ENCODE measurements around the gene DSC3. TPM values are rescaled to one million over a fixed set of nuclear protein-coding genes. Genes with fewer than 3 reads are reported as not detected.
"Not testable (repeated sequence)": the region's sequence is repeated elsewhere in the genome, so short reads cannot be mapped to it uniquely, and the experiment has no call there.

The DSC3 gene
- total RNA-seq, 4 donors from 2014 or later = 0.38 to 2.0 (median 0.76) TPM

DNA sequence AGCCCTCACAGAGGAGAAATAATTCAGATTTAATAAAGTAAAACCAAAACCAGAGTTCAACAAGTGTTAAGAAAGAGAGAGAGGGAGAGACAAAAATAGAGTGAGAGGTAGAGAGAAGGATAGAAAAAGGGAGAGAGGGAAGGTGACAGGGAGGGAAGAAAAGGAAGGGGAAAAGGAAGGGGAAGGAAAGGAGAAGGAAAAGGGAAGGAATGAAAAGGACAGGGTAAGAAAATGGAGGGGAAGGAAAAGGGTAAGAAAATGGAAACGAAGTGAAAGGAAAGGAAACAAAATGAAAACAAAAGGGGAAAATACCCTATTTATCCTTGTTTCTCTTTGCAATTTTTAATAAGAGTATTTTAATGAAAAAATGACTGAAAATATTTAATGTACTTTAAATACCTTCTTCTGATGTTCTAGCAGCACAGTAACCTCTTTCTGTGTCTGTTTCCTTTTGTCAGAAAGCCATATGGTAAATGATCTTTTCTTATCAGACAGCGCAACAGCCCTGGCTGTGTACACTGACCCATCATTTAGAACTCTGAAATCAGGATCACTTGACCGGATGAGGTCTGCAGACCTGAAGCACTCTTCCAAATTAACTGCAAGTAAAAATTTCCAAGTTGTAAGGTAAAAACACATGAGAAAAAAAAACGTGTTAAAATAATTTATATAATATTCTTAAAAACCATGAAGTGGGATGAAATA lies 11.8 kb downstream of the DSC3 start:
- Histone ChIP-seq H3K4me3 (no peak overlapping the region), H3K27me3 (no peaks in the 10 kb centered on the region)
- DNase-seq = no peak

DNA sequence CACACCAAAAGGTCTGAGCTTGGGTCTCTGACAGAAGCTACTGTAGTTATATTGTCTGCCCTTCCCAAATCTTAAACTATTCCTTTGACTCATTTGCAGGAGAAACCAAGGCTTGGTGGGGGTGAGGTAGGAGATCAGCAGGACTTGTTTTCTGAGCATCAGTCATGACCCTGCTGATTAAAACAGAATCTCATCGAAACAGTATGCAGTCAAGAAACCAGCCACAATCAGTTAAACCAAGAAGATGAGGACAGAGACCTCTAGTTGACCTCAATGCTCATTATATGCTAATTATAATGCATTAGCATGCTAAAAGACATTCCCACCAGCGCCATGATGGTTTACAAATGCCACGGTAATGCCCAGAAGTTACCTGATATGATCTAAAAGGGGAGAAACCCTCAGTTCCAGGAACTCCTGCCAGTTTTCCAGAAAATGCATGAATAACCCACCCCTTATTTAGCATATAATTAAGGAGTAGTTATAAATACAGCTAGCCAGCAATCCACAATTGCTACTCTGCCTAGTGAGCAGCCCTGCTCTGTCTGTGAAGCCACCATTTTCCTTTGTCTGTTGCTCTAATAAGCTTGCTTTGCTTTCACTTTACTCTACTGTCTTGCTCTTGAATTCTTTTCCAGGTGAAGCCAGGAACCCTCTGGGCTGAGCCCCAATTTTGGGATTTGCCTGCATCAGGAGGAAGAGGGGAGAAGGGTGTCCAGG lies 26.7 kb downstream of the DSC3 start:
- Histone ChIP-seq H3K27me3 (no peaks in the 10 kb centered on the region), H3K36me3 (no peaks in the 10 kb centered on the region), H3K4me3 (no peak overlapping the region), H3K27ac (no peak overlapping the region), H3K4me1 (no peaks in the 10 kb centered on the region), H3K9me3 (no peaks in the 10 kb centered on the region)
- TF ChIP-seq POLR2A (IDR thresholded peaks at IDR 0.05) (no peak), CTCF (IDR thresholded peaks at IDR 0.05) (no peak)
- DNase-seq = no peak

More for the DNA sequence above, 11.8 kb downstream of the DSC3 start:
- TF ChIP-seq CTCF (IDR thresholded peaks at IDR 0.05) (no peak), POLR2A (IDR thresholded peaks at IDR 0.05) (no peak)
- H3K4me1 ChIP-seq = no peaks in the 10 kb centered on the region
- H3K9me3 ChIP-seq = no peaks in the 10 kb centered on the region
- no peaks in the 10 kb centered on the region for H3K36me3 ChIP-seq
- H3K27ac ChIP-seq = no peak overlapping the region

GRCh38 chr18:31011455-31011854 lies 31.1 kb downstream of the DSC3 start:
- H3K36me3 ChIP-seq, H3K4me3 ChIP-seq, H3K4me1 ChIP-seq, H3K27me3 ChIP-seq, H3K9me3 ChIP-seq: not testable (repeated sequence)
- H3K27ac ChIP-seq = peak overlapping the region in 1 of 4 donors; percentile 73
- DNase-seq = peak in 1 of 3 donors; percentile 47

DNA sequence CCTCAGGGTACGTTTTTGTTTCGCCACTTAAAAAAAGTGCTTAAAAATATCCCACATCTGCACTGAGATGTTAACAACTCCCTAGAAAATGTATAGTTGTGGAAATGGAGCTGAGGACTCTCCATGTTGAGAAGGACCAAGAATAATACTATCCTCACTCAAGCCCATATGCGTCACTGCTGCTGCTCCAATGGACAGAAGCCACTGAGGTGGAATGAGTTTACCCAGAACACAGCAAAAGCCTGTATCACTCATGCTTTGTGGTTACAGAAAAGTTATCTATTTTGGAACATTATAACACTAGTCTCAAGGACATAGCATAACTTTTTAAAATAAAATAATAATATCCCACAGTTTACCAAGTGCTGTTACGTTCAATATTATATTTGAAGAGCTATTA lies 31.9 kb downstream of the DSC3 start:
- no peak overlapping the region for H3K27ac ChIP-seq
- no peak overlapping the region for H3K4me3 ChIP-seq
- DNase-seq = no peak
- H3K27me3 ChIP-seq = no peaks in the 10 kb centered on the region
- no peaks in the 10 kb centered on the region for H3K36me3 ChIP-seq
- H3K4me1 ChIP-seq = no peaks in the 10 kb centered on the region
- TF ChIP-seq POLR2A (IDR thresholded peaks at IDR 0.05) (no peak), CTCF (IDR thresholded peaks at IDR 0.05) (no peak)
- no peaks in the 10 kb centered on the region for H3K9me3 ChIP-seq

DNA sequence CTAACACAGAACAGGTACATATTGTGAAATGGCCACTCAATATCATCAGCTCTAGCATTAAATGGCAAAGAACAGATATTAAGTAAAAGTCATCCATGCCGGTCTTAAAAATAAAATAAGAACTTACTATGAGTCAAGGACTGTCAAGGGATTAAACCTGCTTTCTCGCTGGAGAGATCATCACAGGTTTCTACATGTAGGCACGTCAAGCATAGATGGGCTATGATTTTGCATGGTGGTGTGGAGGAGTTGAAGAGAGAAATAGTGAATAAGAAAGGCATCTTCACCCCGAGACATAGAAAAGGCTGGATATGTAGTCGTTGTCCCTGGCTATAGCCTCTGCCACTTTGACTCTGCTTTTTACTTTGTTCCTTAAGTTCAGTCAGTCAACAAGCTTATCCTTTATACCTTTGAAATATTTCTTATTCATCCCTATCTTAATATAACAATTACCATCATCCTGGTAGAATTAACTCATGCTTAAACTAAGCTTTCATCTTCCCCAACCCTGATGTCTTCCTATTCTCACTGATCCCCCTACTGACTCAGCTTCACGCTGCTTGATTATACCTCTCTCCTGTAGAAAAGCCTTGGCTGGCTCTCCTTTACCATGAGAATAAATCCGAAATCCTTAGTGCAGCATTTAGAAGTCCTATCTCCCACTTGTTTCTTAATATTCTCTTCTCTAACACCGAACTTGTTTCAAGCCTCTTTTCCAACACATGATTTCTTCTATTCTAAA lies 42.5 kb downstream of the DSC3 start:
- Histone ChIP-seq H3K27ac (no peak overlapping the region), H3K27me3 (no peaks in the 10 kb centered on the region), H3K36me3 (no peaks in the 10 kb centered on the region), H3K4me3 (no peak overlapping the region), H3K9me3 (no peaks in the 10 kb centered on the region), H3K4me1 (no peaks in the 10 kb centered on the region)
- no peak for DNase-seq
- TF ChIP-seq CTCF (IDR thresholded peaks at IDR 0.05) = no peak
- TF ChIP-seq POLR2A (IDR thresholded peaks at IDR 0.05) = no peak

- TF ChIP-seq POLR2A (IDR thresholded peaks at IDR 0.05) (no peak), CTCF (IDR thresholded peaks at IDR 0.05) (peak in 2 of 6 experiments; percentile 25 to 37)
- no peaks in the 10 kb centered on the region for H3K36me3 ChIP-seq
- H3K4me1 ChIP-seq = no peaks in the 10 kb centered on the region
- no peak overlapping the region for H3K27ac ChIP-seq
- DNase-seq = no peak
- no peaks in the 10 kb centered on the region for H3K27me3 ChIP-seq
- no peak overlapping the region for H3K4me3 ChIP-seq
- no peaks in the 10 kb centered on the region for H3K9me3 ChIP-seq
Observed at GRCh38 chr18:30999186-30999585, 43.4 kb downstream of the DSC3 start.
